ENCODE results near the gene BNC1.
"Not testable (repeated sequence)": the region's sequence is repeated elsewhere in the genome, so short reads cannot be mapped to it uniquely, and the experiment has no call there.

Gene BNC1

DNA sequence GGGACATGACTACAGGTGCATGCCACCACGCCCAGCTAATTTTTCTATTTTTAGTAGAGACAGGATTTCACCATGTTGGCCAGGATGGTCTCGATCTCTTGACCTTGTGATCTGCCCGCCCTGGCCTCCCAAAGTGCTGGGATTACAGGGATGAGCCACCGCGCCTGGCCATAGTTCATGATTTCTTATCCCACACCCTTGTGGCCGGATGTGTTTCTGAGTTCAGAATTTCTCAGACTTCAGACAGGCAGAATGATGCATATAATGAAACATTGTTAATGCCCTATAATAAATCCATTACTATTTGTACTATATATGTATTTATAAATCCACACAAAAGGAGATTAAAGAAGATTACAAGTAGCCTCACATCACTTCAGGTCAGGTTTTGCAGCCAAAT lies 22.3 kb downstream of the BNC1 start:
- not testable (repeated sequence) for H3K27me3 ChIP-seq (replicated peaks; ENCODE audit: control insufficient read depth, insufficient read depth, low read length, poor library complexity, severe bottlenecking); DNase-seq; H3K9me3 ChIP-seq (ENCODE audit: control insufficient read depth, low read length); H3K4me3 ChIP-seq (ENCODE audit: insufficient read depth, low read depth, low read length, poor library complexity, severe bottlenecking); H3K4me1 ChIP-seq (ENCODE audit: control insufficient read depth, insufficient read depth, low read length, poor library complexity, severe bottlenecking); H3K27ac ChIP-seq (ENCODE audit: insufficient read depth, low read length, poor library complexity, severe bottlenecking); H3K36me3 ChIP-seq (ENCODE audit: control insufficient read depth, insufficient read depth, low read length)

DNA sequence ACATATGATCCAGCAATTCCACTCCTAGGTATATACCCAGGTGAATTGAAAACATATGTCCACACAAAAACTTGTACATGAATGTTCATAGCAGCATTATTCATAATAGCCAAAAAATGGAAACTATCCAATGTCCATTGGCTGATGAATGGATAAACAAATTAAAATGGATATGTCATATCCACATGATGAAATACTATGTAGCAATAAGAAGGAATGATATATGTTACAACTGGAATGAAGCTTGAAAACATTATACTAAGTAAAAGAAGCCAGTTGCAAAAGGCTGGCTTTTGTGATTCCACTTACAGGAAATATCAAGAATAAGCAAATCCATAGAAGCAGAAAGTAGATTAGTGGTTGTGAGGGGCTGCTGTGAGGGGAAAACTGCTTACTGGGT lies 33.7 kb downstream of the BNC1 start:
- Histone ChIP-seq H3K27ac (ENCODE audit: insufficient read depth, low read length, poor library complexity, severe bottlenecking) (no peak overlapping the region), H3K27me3 (replicated peaks; ENCODE audit: control insufficient read depth, insufficient read depth, low read length, poor library complexity, severe bottlenecking) (no peaks in the 10 kb centered on the region), H3K4me1 (ENCODE audit: control insufficient read depth, insufficient read depth, low read length, poor library complexity, severe bottlenecking) (no peaks in the 10 kb centered on the region), H3K36me3 (ENCODE audit: control insufficient read depth, insufficient read depth, low read length) (no peaks in the 10 kb centered on the region), H3K4me3 (ENCODE audit: insufficient read depth, low read depth, low read length, poor library complexity, severe bottlenecking) (no peak overlapping the region), H3K9me3 (ENCODE audit: control insufficient read depth, low read length) (no peaks in the 10 kb centered on the region)
- DNase-seq: no peak

- Histone ChIP-seq H3K4me1 (ENCODE audit: control insufficient read depth, insufficient read depth, low read length, poor library complexity, severe bottlenecking) (no peaks in the 10 kb centered on the region), H3K27me3 (replicated peaks; ENCODE audit: control insufficient read depth, insufficient read depth, low read length, poor library complexity, severe bottlenecking) (no peaks in the 10 kb centered on the region), H3K4me3 (ENCODE audit: insufficient read depth, low read depth, low read length, poor library complexity, severe bottlenecking) (no peak overlapping the region), H3K27ac (ENCODE audit: insufficient read depth, low read length, poor library complexity, severe bottlenecking) (no peak overlapping the region), H3K36me3 (ENCODE audit: control insufficient read depth, insufficient read depth, low read length) (no peaks in the 10 kb centered on the region), H3K9me3 (ENCODE audit: control insufficient read depth, low read length) (no peaks in the 10 kb centered on the region)
- no peak for DNase-seq
These were observed 35.5 kb downstream of the BNC1 start for GRCh38 chr15:83249030-83249343.

DNA sequence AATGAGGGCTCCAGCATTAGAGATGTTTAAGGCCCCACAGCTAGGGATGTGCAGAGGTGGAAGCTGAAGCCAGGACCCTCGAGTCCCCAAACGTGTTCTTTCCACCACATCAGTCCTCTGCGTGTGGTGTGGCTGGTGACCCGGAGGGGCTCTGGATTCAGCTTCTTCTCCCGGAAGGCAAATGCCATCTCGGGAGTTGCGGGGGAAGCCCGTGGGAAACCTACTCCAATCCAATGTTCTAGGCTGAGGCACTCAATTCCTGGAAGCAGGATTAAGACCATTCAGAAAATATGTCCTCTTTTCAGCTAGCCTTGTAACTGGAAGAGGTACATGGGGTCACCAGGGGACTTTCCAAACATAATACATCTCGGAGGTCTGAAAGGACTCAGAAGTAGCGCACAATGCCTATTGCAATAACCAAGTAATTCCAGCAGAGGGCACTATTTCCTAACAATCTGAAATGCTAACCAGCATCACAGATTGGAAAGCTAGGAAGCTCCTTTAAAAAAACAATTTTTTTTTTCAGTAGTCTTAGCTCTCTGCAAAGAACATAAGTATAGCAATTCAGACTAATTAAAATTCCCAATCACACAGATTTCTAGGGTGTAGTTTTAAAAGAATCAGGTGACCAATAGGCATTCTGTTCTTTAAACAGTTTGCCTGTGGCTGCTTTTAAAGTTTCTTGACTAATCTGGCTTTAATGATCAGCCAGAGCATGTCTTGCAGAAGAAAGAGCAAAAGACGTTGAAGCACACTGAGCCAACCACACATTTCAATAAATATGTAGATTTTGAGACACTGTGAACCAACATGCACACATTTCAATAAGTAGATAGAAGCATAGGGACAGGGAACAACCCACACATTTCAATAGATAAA lies 36.1 kb downstream of the BNC1 start:
- no peak overlapping the region for H3K4me3 ChIP-seq (ENCODE audit: insufficient read depth, low read depth, low read length, poor library complexity, severe bottlenecking)
- no peaks in the 10 kb centered on the region for H3K36me3 ChIP-seq (ENCODE audit: control insufficient read depth, insufficient read depth, low read length)
- DNase-seq: no peak
- no peaks in the 10 kb centered on the region for H3K27me3 ChIP-seq (replicated peaks; ENCODE audit: control insufficient read depth, insufficient read depth, low read length, poor library complexity, severe bottlenecking)
- H3K9me3 ChIP-seq (ENCODE audit: control insufficient read depth, low read length): no peaks in the 10 kb centered on the region
- H3K27ac ChIP-seq (ENCODE audit: insufficient read depth, low read length, poor library complexity, severe bottlenecking): no peak overlapping the region
- H3K4me1 ChIP-seq (ENCODE audit: control insufficient read depth, insufficient read depth, low read length, poor library complexity, severe bottlenecking): no peaks in the 10 kb centered on the region

- Histone ChIP-seq H3K9me3 (ENCODE audit: control insufficient read depth, low read length) (no peaks in the 10 kb centered on the region), H3K27ac (ENCODE audit: insufficient read depth, low read length, poor library complexity, severe bottlenecking) (no peak overlapping the region), H3K36me3 (ENCODE audit: control insufficient read depth, insufficient read depth, low read length) (no peaks in the 10 kb centered on the region), H3K27me3 (replicated peaks; ENCODE audit: control insufficient read depth, insufficient read depth, low read length, poor library complexity, severe bottlenecking) (no peaks in the 10 kb centered on the region), H3K4me3 (ENCODE audit: insufficient read depth, low read depth, low read length, poor library complexity, severe bottlenecking) (no peak overlapping the region), H3K4me1 (ENCODE audit: control insufficient read depth, insufficient read depth, low read length, poor library complexity, severe bottlenecking) (no peaks in the 10 kb centered on the region)
- DNase-seq: no peak
These were observed 40.8 kb downstream of the BNC1 start for GRCh38 chr15:83243634-83244033.

DNA sequence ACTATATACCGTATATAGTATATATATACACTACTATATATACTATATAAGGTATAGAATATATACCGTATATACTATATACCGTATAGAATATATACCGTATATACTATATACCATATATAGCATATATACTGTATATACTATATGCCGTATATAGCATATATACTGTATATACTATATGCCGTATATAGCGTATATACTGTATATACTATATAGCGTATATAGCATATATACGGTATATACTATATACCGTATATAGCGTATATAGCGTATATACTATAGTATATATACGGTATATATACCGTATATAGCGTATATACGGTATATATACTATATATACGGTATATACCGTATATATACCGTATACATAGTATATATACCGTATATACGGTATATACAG lies 54.2 kb downstream of the BNC1 start:
- Histone ChIP-seq H3K27ac (ENCODE audit: insufficient read depth, low read length, poor library complexity, severe bottlenecking) (no peak overlapping the region), H3K36me3 (ENCODE audit: control insufficient read depth, insufficient read depth, low read length) (no peaks in the 10 kb centered on the region), H3K27me3 (replicated peaks; ENCODE audit: control insufficient read depth, insufficient read depth, low read length, poor library complexity, severe bottlenecking) (no peaks in the 10 kb centered on the region), H3K9me3 (ENCODE audit: control insufficient read depth, low read length) (no peaks in the 10 kb centered on the region), H3K4me3 (ENCODE audit: insufficient read depth, low read depth, low read length, poor library complexity, severe bottlenecking) (no peak overlapping the region), H3K4me1 (ENCODE audit: control insufficient read depth, insufficient read depth, low read length, poor library complexity, severe bottlenecking) (no peaks in the 10 kb centered on the region)
- no peak for DNase-seq

GRCh38 chr15:83225449-83225848 lies 59.0 kb downstream of the BNC1 start:
- no peak for DNase-seq
- Histone ChIP-seq H3K27me3 (replicated peaks; ENCODE audit: control insufficient read depth, insufficient read depth, low read length, poor library complexity, severe bottlenecking) (no peaks in the 10 kb centered on the region), H3K4me1 (ENCODE audit: control insufficient read depth, insufficient read depth, low read length, poor library complexity, severe bottlenecking) (no peaks in the 10 kb centered on the region), H3K36me3 (ENCODE audit: control insufficient read depth, insufficient read depth, low read length) (no peaks in the 10 kb centered on the region), H3K4me3 (ENCODE audit: insufficient read depth, low read depth, low read length, poor library complexity, severe bottlenecking) (no peak overlapping the region), H3K27ac (ENCODE audit: insufficient read depth, low read length, poor library complexity, severe bottlenecking) (no peak overlapping the region), H3K9me3 (ENCODE audit: control insufficient read depth, low read length) (no peaks in the 10 kb centered on the region)

- not testable (repeated sequence) for H3K4me1 ChIP-seq (ENCODE audit: control insufficient read depth, insufficient read depth, low read length, poor library complexity, severe bottlenecking); H3K9me3 ChIP-seq (ENCODE audit: control insufficient read depth, low read length); H3K36me3 ChIP-seq (ENCODE audit: control insufficient read depth, insufficient read depth, low read length); DNase-seq; H3K27me3 ChIP-seq (replicated peaks; ENCODE audit: control insufficient read depth, insufficient read depth, low read length, poor library complexity, severe bottlenecking); H3K4me3 ChIP-seq (ENCODE audit: insufficient read depth, low read depth, low read length, poor library complexity, severe bottlenecking); H3K27ac ChIP-seq (ENCODE audit: insufficient read depth, low read length, poor library complexity, severe bottlenecking)
These were observed 62.7 kb downstream of the BNC1 start for GRCh38 chr15:83221781-83222180.

GRCh38 chr15:83219026-83219425 lies 65.4 kb downstream of the BNC1 start:
- Histone ChIP-seq H3K4me3 (ENCODE audit: insufficient read depth, low read depth, low read length, poor library complexity, severe bottlenecking) (no peak overlapping the region), H3K4me1 (ENCODE audit: control insufficient read depth, insufficient read depth, low read length, poor library complexity, severe bottlenecking) (no peaks in the 10 kb centered on the region), H3K27me3 (replicated peaks; ENCODE audit: control insufficient read depth, insufficient read depth, low read length, poor library complexity, severe bottlenecking) (no peaks in the 10 kb centered on the region), H3K27ac (ENCODE audit: insufficient read depth, low read length, poor library complexity, severe bottlenecking) (no peak overlapping the region), H3K9me3 (ENCODE audit: control insufficient read depth, low read length) (no peaks in the 10 kb centered on the region), H3K36me3 (ENCODE audit: control insufficient read depth, insufficient read depth, low read length) (no peaks in the 10 kb centered on the region)
- no peak for DNase-seq

- Histone ChIP-seq H3K9me3 (ENCODE audit: control insufficient read depth, low read length) (no peaks in the 10 kb centered on the region), H3K4me3 (ENCODE audit: insufficient read depth, low read depth, low read length, poor library complexity, severe bottlenecking) (no peak overlapping the region), H3K4me1 (ENCODE audit: control insufficient read depth, insufficient read depth, low read length, poor library complexity, severe bottlenecking) (no peaks in the 10 kb centered on the region), H3K27ac (ENCODE audit: insufficient read depth, low read length, poor library complexity, severe bottlenecking) (no peak overlapping the region), H3K27me3 (replicated peaks; ENCODE audit: control insufficient read depth, insufficient read depth, low read length, poor library complexity, severe bottlenecking) (no peaks in the 10 kb centered on the region), H3K36me3 (ENCODE audit: control insufficient read depth, insufficient read depth, low read length) (no peaks in the 10 kb centered on the region)
- DNase-seq: no peak
These were observed 69.2 kb downstream of the BNC1 start for GRCh38 chr15:83215306-83215705.

Measured in effector memory CD4-positive, alpha-beta T cell (primary cell).